Glomerular visceral epithelial cell (primary cell): ENCODE results near the gene TBX18.

Experiments
- DNase-seq: peaks from one replicate; pipeline ENCODE4 v3.0.0-alpha.2; 2016; ENCODE audit errors: extremely low spot score

TBX18 gene

GRCh38 chr6:84772428-84773132 lies 8.2 kb upstream of the TBX18 start:
- no peak for DNase-seq

DNA sequence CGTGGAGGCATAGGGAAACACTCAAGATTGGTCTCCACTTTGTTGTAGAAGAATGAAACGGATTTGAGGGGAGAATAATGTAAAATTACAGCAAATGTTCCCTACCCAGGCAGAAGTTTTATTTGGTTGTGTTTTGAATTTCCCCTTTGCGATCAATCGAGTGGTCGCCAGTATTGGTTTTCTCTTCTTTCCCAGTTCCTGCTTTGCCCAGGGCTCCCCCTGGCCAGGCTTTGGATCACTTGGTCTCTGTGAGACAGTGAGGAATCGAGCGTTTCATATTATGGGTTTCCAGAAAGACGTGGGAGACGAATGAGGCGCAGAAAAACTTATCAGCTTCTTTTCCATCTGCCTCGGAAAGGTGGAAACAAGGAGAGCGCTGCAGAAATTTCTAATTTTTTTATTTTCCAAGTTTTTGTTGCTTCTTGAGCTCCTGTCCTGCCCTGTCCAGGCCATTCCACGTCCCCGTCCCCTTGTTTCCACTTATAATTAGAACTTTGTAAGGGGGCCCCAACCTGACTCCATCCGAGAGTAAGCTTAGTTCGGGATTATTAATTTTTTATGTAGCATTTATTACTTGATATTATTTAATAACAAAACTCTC lies 7.5 kb upstream of the TBX18 start:
- DNase-seq: no peak

DNA sequence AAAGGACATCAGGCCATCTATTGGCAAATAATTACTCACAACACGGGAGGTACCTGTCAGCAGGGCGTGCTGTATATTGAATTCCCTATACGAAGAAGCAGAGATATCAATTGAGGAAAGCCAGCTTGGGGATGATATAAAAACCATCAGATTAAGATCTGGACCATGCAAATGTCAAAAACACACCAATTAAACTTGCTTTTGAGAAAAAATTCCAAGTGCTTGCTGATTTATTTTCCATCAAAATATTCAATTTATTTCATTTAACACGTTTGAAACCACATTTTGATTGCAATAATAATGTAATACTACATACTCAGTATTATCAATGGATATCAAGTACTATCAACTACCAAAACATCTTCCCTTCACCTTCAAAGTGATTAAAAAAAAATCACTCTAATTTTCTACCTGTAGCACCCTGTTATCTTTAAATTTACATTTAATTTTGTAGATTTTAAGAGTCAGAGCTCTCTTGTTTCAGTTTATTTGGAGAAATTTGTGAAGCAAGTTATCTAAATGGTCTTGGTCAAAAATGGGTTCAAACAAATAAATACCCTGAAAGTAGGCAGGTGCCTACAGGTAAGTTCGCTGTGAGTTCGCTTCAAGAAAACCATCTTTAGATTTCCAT lies 6.8 kb upstream of the TBX18 start:
- DNase-seq: no peak

DNA sequence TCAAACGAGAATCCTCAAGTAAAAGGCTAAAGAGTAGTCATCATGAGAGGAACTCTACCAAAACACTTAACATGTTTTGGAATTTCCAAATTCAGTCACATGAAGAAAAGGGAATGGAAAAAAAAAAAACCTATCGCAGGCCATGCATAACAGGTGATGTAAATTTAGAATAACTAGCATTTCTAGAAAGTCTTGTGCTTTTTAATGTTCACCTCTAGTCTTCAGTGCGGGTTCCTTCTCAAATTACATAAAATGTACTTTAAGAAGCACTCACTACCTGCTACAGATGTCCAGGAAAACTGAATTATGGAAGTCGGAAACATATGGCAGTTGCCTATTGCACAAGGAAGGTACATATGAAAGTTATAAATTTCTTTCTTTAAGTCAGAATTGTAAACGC lies 6.1 kb upstream of the TBX18 start:
- DNase-seq: no peak

DNA sequence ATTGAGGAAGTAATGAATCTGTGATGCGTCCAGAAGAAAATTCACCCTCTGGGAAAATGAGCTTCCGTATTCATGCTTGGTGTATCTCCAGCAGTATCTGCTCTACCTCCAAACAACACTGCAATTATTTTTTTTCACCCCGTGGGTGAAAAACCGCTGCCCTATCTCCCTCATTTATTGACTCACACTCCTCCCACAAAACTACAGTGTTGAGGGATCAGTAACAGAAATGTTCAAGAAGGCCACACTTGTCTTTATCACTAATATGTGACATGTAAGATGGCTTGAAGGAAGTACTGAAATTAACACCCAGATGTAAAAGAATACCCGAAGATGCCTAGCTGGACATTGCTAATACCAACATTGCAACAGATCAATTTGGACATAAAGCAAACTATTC lies 4.9 kb upstream of the TBX18 start:
- no peak for DNase-seq

DNA sequence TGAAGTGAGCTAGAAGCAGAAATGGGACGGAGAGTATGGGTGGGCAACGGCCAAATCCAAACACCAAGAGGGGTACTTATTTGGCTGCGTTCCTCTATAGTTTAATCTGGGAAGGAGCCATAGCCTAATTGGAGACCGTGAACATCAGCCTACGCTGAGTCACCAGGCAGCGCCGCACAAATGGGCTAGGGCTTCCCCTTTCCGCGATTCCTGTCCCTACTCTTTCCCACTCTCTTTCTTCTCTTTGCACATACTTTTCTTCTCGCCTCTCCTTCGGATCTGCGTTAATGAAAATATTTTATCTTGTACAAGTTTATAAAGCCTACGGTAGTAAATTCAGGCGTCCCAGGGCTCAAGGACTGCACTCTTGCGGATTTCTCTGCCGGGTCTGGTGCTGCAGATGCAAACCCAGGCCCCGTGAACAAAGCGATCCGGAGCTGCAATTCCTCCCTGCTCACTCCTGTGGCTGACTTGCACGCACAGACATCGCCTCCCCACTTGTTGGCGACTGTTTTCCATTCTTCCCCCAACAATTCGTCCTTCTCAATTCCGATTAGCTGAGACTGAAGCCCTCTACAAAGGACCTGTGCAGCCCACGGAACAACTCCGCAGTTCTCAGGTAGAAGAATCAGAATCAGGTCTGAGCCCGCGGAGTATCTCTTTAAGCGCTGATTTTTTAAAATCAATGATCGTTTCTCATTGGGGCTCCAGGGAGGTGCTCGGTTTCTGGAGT lies 4.2 kb upstream of the TBX18 start:
- peak; percentile 30 for DNase-seq

GRCh38 chr6:84767526-84768201 lies 3.3 kb upstream of the TBX18 start:
- no peak for DNase-seq

DNA sequence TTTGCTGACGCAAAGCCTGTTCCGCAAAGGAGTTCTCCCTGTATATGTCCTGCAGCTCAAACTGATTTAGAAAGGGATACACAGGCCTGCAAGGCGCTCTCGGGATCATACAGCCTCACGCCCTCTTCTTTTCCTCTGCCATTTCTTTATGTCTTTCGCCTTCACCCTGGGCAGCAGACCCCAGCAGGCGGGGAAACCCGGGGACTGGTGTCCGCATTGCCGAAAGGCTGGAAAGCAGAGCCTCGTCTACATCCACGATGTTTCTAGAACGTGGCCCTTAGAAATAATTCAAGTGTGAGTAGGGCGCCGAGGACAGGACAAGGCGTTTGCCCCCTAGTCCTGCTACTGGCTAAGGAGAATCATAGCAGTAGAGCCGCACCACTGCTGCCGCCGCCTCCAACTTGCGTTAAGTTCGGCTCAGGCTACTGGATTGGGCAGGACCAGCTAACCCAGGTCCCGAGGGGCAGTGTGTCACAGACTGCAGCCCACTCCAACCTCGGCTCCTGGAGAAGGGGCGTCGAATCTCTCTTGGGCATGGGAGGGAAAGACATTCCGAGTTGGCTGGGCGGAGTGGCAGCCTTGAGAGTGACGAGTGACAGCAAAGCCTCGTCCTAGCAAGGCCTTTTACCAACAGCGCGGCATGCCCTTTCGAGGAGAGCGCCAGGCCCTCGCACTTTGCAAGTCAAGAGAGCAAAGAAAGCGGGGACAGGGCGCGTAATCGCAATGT lies 2.6 kb upstream of the TBX18 start:
- no peak for DNase-seq

DNA sequence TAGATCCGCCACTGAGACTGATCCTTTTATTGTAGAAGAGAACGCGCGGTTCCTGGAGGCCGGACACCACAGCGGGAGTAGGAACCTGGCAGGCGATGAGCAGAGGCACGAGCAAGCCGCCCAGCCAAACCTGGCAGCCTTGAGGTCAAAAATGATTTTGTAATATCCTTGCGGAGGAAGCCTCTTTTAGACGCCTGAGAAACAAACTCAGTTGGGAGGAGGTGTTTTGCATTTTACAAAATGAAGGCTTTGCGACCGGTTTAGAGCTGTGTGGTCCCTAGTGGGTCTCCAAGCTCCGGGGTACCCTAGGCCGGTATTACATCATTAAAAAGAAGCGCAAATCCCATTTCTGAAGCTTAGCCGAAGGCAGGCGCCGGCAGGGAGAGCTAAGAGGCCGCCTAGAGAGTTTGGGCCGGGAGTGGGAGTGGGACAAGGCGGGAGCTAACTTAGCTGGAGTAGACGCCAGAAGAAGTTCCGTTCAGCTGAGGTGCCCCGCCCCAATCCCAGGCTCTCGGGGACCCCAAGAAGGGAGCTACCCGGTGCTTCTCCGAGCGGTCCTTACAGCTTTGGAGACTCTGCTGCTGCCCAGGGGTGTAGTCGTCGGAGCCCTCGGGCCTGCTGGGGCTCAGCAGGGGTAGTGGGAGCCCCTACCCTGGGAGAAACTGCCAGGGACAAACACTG lies 1.9 kb upstream of the TBX18 start:
- DNase-seq: no peak

GRCh38 chr6:84763886-84764331 lies 489 bp downstream of the TBX18 start:
- DNase-seq: no peak

DNA sequence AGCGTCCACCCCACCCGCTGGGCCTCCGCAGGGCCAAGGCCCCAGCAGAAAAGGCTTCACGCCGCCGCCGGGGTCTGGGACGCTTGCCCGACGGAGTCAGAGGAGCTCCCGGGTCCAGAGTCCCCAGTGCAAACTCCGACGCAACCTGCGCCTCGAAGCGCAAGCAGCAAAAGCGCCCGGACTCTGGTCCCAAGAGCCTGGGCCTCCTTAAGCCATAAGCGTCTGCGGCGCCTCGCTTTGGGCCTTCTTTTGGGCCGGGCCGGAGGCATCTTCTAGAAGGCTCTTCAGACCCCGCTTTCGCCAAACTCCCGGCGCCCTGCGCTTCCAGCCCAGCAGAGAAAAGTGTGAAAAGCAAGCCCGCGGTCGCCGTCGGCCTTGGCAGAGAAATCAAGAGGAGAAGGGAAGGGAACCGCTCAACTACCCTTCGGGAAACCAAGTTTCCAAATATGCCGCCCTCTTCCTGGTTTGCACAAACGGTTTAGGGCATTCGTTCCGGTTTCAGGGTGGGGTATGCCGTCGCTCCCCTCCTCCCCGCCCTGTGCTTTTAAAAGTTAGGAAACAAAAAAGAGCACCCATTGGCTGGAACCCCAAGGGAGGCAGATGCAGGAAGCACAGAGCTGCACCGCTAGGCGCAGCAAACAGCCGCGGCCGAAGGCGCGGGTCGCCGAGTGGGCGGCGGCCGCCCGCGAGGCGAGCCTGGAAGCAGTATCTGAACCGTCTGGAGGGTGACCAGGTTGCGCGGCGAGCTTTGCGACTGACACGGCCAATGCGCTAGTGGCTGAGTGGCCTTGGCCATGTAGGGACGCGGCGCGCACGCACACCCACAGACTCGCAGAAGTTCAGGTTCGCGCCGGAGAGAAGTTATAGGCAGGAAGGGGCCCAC lies 1.2 kb downstream of the TBX18 start:
- peak; percentile 92 for DNase-seq

GRCh38 chr6:84762220-84763002 lies 2.0 kb downstream of the TBX18 start:
- DNase-seq: peak; percentile 69

DNA sequence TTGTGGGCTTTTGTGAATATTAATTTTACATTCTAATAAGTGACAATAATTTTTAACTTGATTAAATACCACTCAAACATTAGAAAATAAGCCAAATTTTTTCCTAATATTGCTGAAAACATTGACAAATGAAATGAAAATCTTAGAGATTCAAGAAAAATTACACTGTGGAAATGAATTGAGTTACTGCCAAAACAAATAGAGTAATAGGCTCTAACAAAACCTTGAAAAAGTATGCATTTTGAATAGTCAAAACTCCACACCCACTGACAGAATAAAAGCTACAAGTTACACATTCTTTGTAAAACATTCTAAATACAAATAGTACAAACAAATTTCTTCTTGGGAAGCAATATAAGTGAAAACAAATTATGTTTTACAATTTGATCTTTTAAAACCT lies 5.9 kb downstream of the TBX18 start:
- DNase-seq: no peak

DNA sequence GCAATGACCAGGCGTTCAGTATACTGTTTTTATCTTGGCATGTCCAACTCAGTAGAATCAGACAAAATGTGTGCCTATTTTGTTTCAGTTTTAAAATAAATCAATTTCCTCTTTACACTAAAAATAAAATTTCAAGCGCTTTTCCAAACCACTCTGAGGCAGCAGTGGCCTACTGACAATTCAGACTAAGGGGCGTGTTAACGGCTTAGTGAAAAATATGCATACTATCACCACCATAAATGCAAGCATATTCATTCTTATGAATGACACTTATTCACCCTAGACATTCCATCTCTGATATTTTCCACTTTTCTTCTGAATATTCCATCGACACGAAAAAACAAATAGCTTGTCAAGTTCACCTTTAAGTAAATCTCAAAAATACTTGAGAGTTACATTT lies 7.5 kb downstream of the TBX18 start:
- DNase-seq: no peak

DNA sequence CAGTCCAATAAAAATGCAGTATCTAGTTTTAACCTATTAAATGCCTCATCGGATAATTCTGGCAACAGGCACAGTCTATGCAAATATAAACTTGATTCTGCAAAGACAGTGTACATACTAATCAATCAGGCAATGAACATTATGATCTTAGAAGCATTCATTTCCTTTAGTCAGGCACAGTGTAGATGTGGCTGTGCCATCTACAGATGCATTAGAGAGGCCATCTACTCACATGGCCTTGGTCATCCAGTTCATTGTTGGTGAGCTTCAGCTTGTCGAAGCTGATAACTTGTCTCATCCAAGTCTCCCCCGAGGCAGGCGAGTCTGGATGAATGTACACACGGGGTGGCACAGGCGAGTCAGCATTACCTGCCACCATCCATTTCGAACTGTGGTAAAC lies 7.9 kb downstream of the TBX18 start:
- no peak for DNase-seq

DNA sequence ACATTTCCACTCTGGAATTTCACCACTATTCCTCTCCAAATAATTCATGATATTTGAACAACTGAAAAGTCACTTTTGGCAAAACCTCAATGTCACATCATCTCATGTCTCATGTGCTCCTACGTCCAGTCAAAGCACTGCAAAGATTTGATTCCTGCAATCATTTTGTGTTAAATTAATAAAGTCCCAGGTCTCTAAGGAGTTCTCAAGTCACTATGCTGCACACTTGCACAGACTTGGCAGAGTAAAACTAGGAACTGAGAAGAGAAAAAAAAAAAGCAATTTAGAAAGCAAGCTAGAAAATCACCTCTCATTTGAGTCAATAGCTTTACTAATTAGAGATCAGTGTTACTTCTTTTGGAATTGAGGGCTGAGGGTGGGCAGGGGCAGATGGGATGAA lies 11.2 kb downstream of the TBX18 start:
- no peak for DNase-seq

GRCh38 chr6:84752118-84752850 lies 12.1 kb downstream of the TBX18 start:
- no peak for DNase-seq

DNA sequence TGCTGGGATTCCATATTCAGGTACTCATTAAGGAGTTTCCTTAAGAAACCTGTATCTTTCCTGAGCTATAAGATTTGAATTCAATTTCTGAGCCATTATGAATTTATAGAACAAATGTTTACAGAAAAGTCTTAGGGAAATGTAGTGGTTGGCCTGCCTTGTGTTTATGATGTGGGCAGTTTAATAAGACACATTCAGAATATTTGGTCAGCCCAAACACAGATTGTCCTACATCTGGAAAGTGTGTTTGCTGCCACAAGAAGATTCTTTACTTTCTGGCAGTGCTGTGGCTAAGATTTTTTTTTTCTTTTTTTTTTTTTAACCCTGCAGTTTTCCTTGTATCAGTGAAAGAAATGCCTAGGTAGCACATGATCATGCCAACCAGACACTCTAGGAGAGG lies 15.2 kb downstream of the TBX18 start:
- DNase-seq: no peak
